ENCODE results near the gene RIMS3.

RIMS3 gene

GRCh38 chr1:40610156-40610555 lies 55.3 kb downstream of the RIMS3 start:
- Histone ChIP-seq H3K9me3 (no peaks in the 10 kb centered on the region), H3K4me1 (peaks cover 0 to 4% (median 0%) of the 10 kb centered on the region in 4 donors), H3K27ac (no peak overlapping the region), H3K4me3 (no peak overlapping the region), H3K36me3 (no peaks in the 10 kb centered on the region), H3K27me3 (no peaks in the 10 kb centered on the region)
- intact Hi-C loops (cut with DNase I; ENCODE audit: low total_unique reads), result loop anchor here (5.0 to 10.0 kb wide), 3 partner anchors 55 to 237 kb away; partner anchors contain the start of gene RIMS3
- no peak for TF ChIP-seq CTCF (IDR thresholded peaks at IDR 0.05)
- DNase-seq, result no peak

GRCh38 chr1:40607921-40608320 lies 57.6 kb downstream of the RIMS3 start:
- no peaks in the 10 kb centered on the region for H3K9me3 ChIP-seq
- no peaks in the 10 kb centered on the region for H3K27me3 ChIP-seq
- no peak for DNase-seq
- no peak overlapping the region for H3K27ac ChIP-seq
- H3K4me3 ChIP-seq, result no peak overlapping the region
- peaks cover 0 to 4% (median 0%) of the 10 kb centered on the region in 4 donors for H3K4me1 ChIP-seq
- TF ChIP-seq CTCF (IDR thresholded peaks at IDR 0.05), result no peak
- H3K36me3 ChIP-seq, result no peaks in the 10 kb centered on the region
- intact Hi-C loops (cut with DNase I; ENCODE audit: low total_unique reads), result no loop called here

- Histone ChIP-seq H3K9me3 (no peaks in the 10 kb centered on the region), H3K4me1 (no peaks in the 10 kb centered on the region), H3K4me3 (no peak overlapping the region), H3K27me3 (no peaks in the 10 kb centered on the region), H3K27ac (no peak overlapping the region), H3K36me3 (no peaks in the 10 kb centered on the region)
- DNase-seq, result no peak
- intact Hi-C loops (cut with DNase I; ENCODE audit: low total_unique reads), result no loop called here
- TF ChIP-seq CTCF (IDR thresholded peaks at IDR 0.05), result no peak
Observed at GRCh38 chr1:40606978-40607377, 58.5 kb downstream of the RIMS3 start.

GRCh38 chr1:40606194-40606593 lies 59.3 kb downstream of the RIMS3 start:
- H3K9me3 ChIP-seq, result no peaks in the 10 kb centered on the region
- H3K4me1 ChIP-seq, result no peaks in the 10 kb centered on the region
- no peak overlapping the region for H3K4me3 ChIP-seq
- H3K27me3 ChIP-seq, result no peaks in the 10 kb centered on the region
- H3K36me3 ChIP-seq, result no peaks in the 10 kb centered on the region
- DNase-seq, result no peak
- no peak overlapping the region for H3K27ac ChIP-seq
- no peak for TF ChIP-seq CTCF (IDR thresholded peaks at IDR 0.05)
- intact Hi-C loops (cut with DNase I; ENCODE audit: low total_unique reads), result no loop called here

GRCh38 chr1:40599926-40600325 lies 65.6 kb downstream of the RIMS3 start:
- H3K27ac ChIP-seq, result no peak overlapping the region
- intact Hi-C loops (cut with DNase I; ENCODE audit: low total_unique reads), result no loop called here
- no peak for DNase-seq
- no peaks in the 10 kb centered on the region for H3K9me3 ChIP-seq
- TF ChIP-seq CTCF (IDR thresholded peaks at IDR 0.05), result no peak
- no peaks in the 10 kb centered on the region for H3K36me3 ChIP-seq
- no peaks in the 10 kb centered on the region for H3K4me1 ChIP-seq
- H3K4me3 ChIP-seq, result no peak overlapping the region
- no peaks in the 10 kb centered on the region for H3K27me3 ChIP-seq

- no peak for DNase-seq
- no peaks in the 10 kb centered on the region for H3K36me3 ChIP-seq
- H3K9me3 ChIP-seq, result no peaks in the 10 kb centered on the region
- no peaks in the 10 kb centered on the region for H3K4me1 ChIP-seq
- no peak for TF ChIP-seq CTCF (IDR thresholded peaks at IDR 0.05)
- no peak overlapping the region for H3K27ac ChIP-seq
- no peaks in the 10 kb centered on the region for H3K27me3 ChIP-seq
- no peak overlapping the region for H3K4me3 ChIP-seq
- intact Hi-C loops (cut with DNase I; ENCODE audit: low total_unique reads), result no loop called here
Observed at GRCh38 chr1:40595623-40596022, 69.9 kb downstream of the RIMS3 start.

Data from tibial artery (tissue), 4 donors.